Adipocyte (in vitro differentiated cells): ENCODE data around the gene GRIK2.

Experiments used
- DNase-seq: peaks from one replicate; pipeline ENCODE4 v3.0.0-alpha.2; 2015; ENCODE audit warnings: low read depth
- H3K27me3 ChIP-seq: replicated peaks from 2 replicates; pipeline ENCODE4 v1.7.0; 2013; ENCODE audit warnings: mild to moderate bottlenecking, low read length, moderate library complexity; ENCODE audit not compliant: control insufficient read depth, insufficient read depth
- H3K36me3 ChIP-seq: 2 replicates; pipeline ENCODE4 v1.7.0; 2013; ENCODE audit warnings: low read length, mild to moderate bottlenecking, moderate library complexity; ENCODE audit not compliant: control insufficient read depth, insufficient read depth, severe bottlenecking
- H3K4me1 ChIP-seq: 2 replicates; pipeline ENCODE4 v1.7.0; 2013; ENCODE audit warnings: mild to moderate bottlenecking, low read length, moderate library complexity; ENCODE audit not compliant: control insufficient read depth, insufficient read depth
- H3K4me3 ChIP-seq: 2 replicates; pipeline ENCODE4 v1.7.0; 2013; ENCODE audit warnings: mild to moderate bottlenecking, low read length, moderate library complexity
- H3K9ac ChIP-seq: 2 replicates; pipeline ENCODE4 v1.7.0; 2013; ENCODE audit warnings: mild to moderate bottlenecking, low read length, moderate library complexity
- H3K9me3 ChIP-seq: 2 replicates; pipeline ENCODE4 v1.7.0; 2013; ENCODE audit warnings: mild to moderate bottlenecking, low read length, moderate library complexity; ENCODE audit not compliant: control insufficient read depth

The GRIK2 gene

GRCh38 chr6:102023977-102024657 lies 630.6 kb downstream of the GRIK2 start:
- Histone ChIP-seq H3K9ac (no peak overlapping the region), H3K4me1 (no peaks in the 10 kb centered on the region), H3K4me3 (no peak overlapping the region), H3K36me3 (no peaks in the 10 kb centered on the region), H3K27me3 (no peaks in the 10 kb centered on the region), H3K9me3 (no peaks in the 10 kb centered on the region)
- DNase-seq, result no peak

- no peaks in the 10 kb centered on the region for H3K36me3 ChIP-seq
- DNase-seq, result no peak
- no peak overlapping the region for H3K4me3 ChIP-seq
- H3K9me3 ChIP-seq, result no peaks in the 10 kb centered on the region
- H3K4me1 ChIP-seq, result no peaks in the 10 kb centered on the region
- no peaks in the 10 kb centered on the region for H3K27me3 ChIP-seq
- no peak overlapping the region for H3K9ac ChIP-seq
Observed at GRCh38 chr6:102026649-102027048, 633.1 kb downstream of the GRIK2 start.

- H3K9ac ChIP-seq, result no peak overlapping the region
- H3K4me1 ChIP-seq, result no peaks in the 10 kb centered on the region
- H3K4me3 ChIP-seq, result no peak overlapping the region
- no peak for DNase-seq
- H3K9me3 ChIP-seq, result no peaks in the 10 kb centered on the region
- H3K36me3 ChIP-seq, result no peaks in the 10 kb centered on the region
- no peaks in the 10 kb centered on the region for H3K27me3 ChIP-seq
Observed at GRCh38 chr6:102028176-102028575, 634.7 kb downstream of the GRIK2 start.

GRCh38 chr6:102038964-102039363 lies 645.5 kb downstream of the GRIK2 start:
- no peak overlapping the region for H3K4me3 ChIP-seq
- H3K9ac ChIP-seq, result no peak overlapping the region
- no peaks in the 10 kb centered on the region for H3K4me1 ChIP-seq
- H3K36me3 ChIP-seq, result no peaks in the 10 kb centered on the region
- H3K27me3 ChIP-seq, result no peaks in the 10 kb centered on the region
- H3K9me3 ChIP-seq, result no peaks in the 10 kb centered on the region
- DNase-seq, result no peak

- no peak for DNase-seq
- Histone ChIP-seq H3K4me1 (no peaks in the 10 kb centered on the region), H3K36me3 (no peaks in the 10 kb centered on the region), H3K4me3 (no peak overlapping the region), H3K27me3 (no peaks in the 10 kb centered on the region), H3K9me3 (no peaks in the 10 kb centered on the region), H3K9ac (no peak overlapping the region)
Observed at GRCh38 chr6:102039441-102039840, 645.9 kb downstream of the GRIK2 start.

- H3K4me1 ChIP-seq, result no peaks in the 10 kb centered on the region
- DNase-seq, result no peak
- H3K27me3 ChIP-seq, result no peaks in the 10 kb centered on the region
- H3K9ac ChIP-seq, result no peak overlapping the region
- H3K4me3 ChIP-seq, result no peak overlapping the region
- no peaks in the 10 kb centered on the region for H3K36me3 ChIP-seq
- no peaks in the 10 kb centered on the region for H3K9me3 ChIP-seq
Observed at GRCh38 chr6:102051001-102051400, 657.5 kb downstream of the GRIK2 start.

GRCh38 chr6:102051720-102052119 lies 658.2 kb downstream of the GRIK2 start:
- H3K36me3 ChIP-seq, result no peaks in the 10 kb centered on the region

GRCh38 chr6:102064142-102064541 lies 670.6 kb downstream of the GRIK2 start:
- DNase-seq, result no peak

More at GRCh38 chr6:102051720-102052119, 658.2 kb downstream of the GRIK2 start:
- no peaks in the 10 kb centered on the region for H3K27me3 ChIP-seq
- no peak overlapping the region for H3K9ac ChIP-seq
- no peaks in the 10 kb centered on the region for H3K4me1 ChIP-seq
- no peaks in the 10 kb centered on the region for H3K9me3 ChIP-seq
- H3K4me3 ChIP-seq, result no peak overlapping the region
- no peak for DNase-seq

GRCh38 chr6:102066301-102066700 lies 672.8 kb downstream of the GRIK2 start:
- Histone ChIP-seq H3K36me3 (no peaks in the 10 kb centered on the region), H3K4me1 (no peaks in the 10 kb centered on the region), H3K4me3 (no peak overlapping the region), H3K9me3 (no peaks in the 10 kb centered on the region), H3K9ac (no peak overlapping the region), H3K27me3 (no peaks in the 10 kb centered on the region)
- DNase-seq, result no peak

More at GRCh38 chr6:102064142-102064541, 670.6 kb downstream of the GRIK2 start:
- Histone ChIP-seq H3K4me3 (no peak overlapping the region), H3K9ac (no peak overlapping the region), H3K27me3 (no peaks in the 10 kb centered on the region), H3K9me3 (no peaks in the 10 kb centered on the region), H3K36me3 (no peaks in the 10 kb centered on the region), H3K4me1 (no peaks in the 10 kb centered on the region)

- Histone ChIP-seq H3K27me3 (no peaks in the 10 kb centered on the region), H3K36me3 (no peaks in the 10 kb centered on the region), H3K4me3 (no peak overlapping the region), H3K9me3 (no peaks in the 10 kb centered on the region), H3K4me1 (no peaks in the 10 kb centered on the region), H3K9ac (no peak overlapping the region)
- DNase-seq, result no peak
Observed at GRCh38 chr6:102068349-102068929, 674.9 kb downstream of the GRIK2 start.

GRCh38 chr6:102075539-102075938 lies 682.0 kb downstream of the GRIK2 start:
- H3K36me3 ChIP-seq, result no peaks in the 10 kb centered on the region
- H3K4me1 ChIP-seq, result no peaks in the 10 kb centered on the region
- H3K27me3 ChIP-seq, result no peaks in the 10 kb centered on the region
- no peak overlapping the region for H3K9ac ChIP-seq
- DNase-seq, result peak; percentile 3
- peaks cover 8% of the 10 kb centered on the region for H3K9me3 ChIP-seq
- no peak overlapping the region for H3K4me3 ChIP-seq

- no peak for DNase-seq
- no peaks in the 10 kb centered on the region for H3K9me3 ChIP-seq
- H3K27me3 ChIP-seq, result no peaks in the 10 kb centered on the region
- H3K4me1 ChIP-seq, result no peaks in the 10 kb centered on the region
- no peak overlapping the region for H3K9ac ChIP-seq
- H3K4me3 ChIP-seq, result no peak overlapping the region
- H3K36me3 ChIP-seq, result no peaks in the 10 kb centered on the region
Observed at GRCh38 chr6:102085257-102085656, 691.7 kb downstream of the GRIK2 start.
